Activated CD4-positive, alpha-beta memory T cell treated with anti-CD3 and anti-CD28 coated beads for 36 hours (primary cell): ENCODE results near the gene TCEA3. TPM values are rescaled to one million over a fixed set of nuclear protein-coding genes. Genes with fewer than 3 reads are reported as not detected.

ENCODE experiments used
- CTCF ChIA-PET: fragments of 350-600 bp; sonication (Branson Sonifier 250); formaldehyde crosslinking; loops from one replicate; lab custom pipeline; 2021; ENCODE audit warnings: antibody characterized with exemption, inconsistent platforms; lab: Charles Lee
- POLR2A ChIA-PET: fragments of 350-600 bp; sonication (Branson Sonifier 250); formaldehyde crosslinking; loops from one replicate; lab custom pipeline; 2021; ENCODE audit warnings: antibody characterized with exemption; lab: Charles Lee
- DNase-seq: peaks from one replicate; pipeline ENCODE4 v3.0.0-alpha.2; 2020
- H3K27ac Mint-ChIP-seq: one replicate; pipeline ENCODE4 v1.8.0; 2021; ENCODE audit warnings: mixed read lengths
- H3K27me3 Mint-ChIP-seq: one replicate; pipeline ENCODE4 v1.8.0; 2021; ENCODE audit warnings: mixed read lengths
- H3K36me3 Mint-ChIP-seq: one replicate; pipeline ENCODE4 v1.8.0; 2021; ENCODE audit warnings: mixed read lengths
- H3K4me1 Mint-ChIP-seq: one replicate; pipeline ENCODE4 v1.8.0; 2021; ENCODE audit warnings: low read depth, mixed read lengths
- H3K4me3 Mint-ChIP-seq: one replicate; pipeline ENCODE4 v1.8.0; 2021; ENCODE audit warnings: mild to moderate bottlenecking, mixed read lengths
- H3K9me3 Mint-ChIP-seq: one replicate; pipeline ENCODE4 v1.8.0; 2021; ENCODE audit warnings: mixed read lengths
- intact Hi-C: fragments of 100-400 bp; cut with micrococcal nuclease; formaldehyde crosslinking; loops from one replicate; pipeline ENCODE4 v1.15.1; 2023
- total RNA-seq, 2 experiments: library from RNA; stranded (reverse); gene quantifications; one replicate each; pipeline ENCODE4 v1.2.3, GENCODE V29; 2021

Gene TCEA3
- total RNA-seq, 2 experiments from 2014 or later: 4.4 to 4.5 TPM

- POLR2A ChIA-PET: no interaction called here
- Mint-ChIP-seq H3K36me3 (no peaks in the 10 kb centered on the region), H3K4me1 (peaks cover 5% of the 10 kb centered on the region), H3K27ac (no peak overlapping the region), H3K27me3 (peaks cover 4% of the 10 kb centered on the region), H3K9me3 (no peaks in the 10 kb centered on the region), H3K4me3 (no peak overlapping the region)
- intact Hi-C loops: no loop called here
- CTCF ChIA-PET: no interaction called here
- DNase-seq: no peak
These were observed 36.0 kb upstream of the TCEA3 start for GRCh38 chr1:23460519-23460918.

GRCh38 chr1:23459338-23459757 lies 34.8 kb upstream of the TCEA3 start:
- H3K36me3 Mint-ChIP-seq: no peaks in the 10 kb centered on the region
- ChIA-PET CTCF (no interaction called here), POLR2A (no interaction called here)
- H3K27ac Mint-ChIP-seq: no peak overlapping the region
- no peaks in the 10 kb centered on the region for H3K9me3 Mint-ChIP-seq
- H3K4me3 Mint-ChIP-seq: no peak overlapping the region
- peaks cover 5% of the 10 kb centered on the region for H3K4me1 Mint-ChIP-seq
- intact Hi-C loops: no loop called here
- DNase-seq: no peak
- H3K27me3 Mint-ChIP-seq: peaks cover 4% of the 10 kb centered on the region

- H3K4me1 Mint-ChIP-seq: peaks cover 19% of the 10 kb centered on the region
- ChIA-PET CTCF (no interaction called here), POLR2A (no interaction called here)
- intact Hi-C loops: no loop called here
- H3K27ac Mint-ChIP-seq: no peak overlapping the region
- H3K4me3 Mint-ChIP-seq: no peak overlapping the region
- no peaks in the 10 kb centered on the region for H3K9me3 Mint-ChIP-seq
- peak; percentile 11 for DNase-seq
- H3K27me3 Mint-ChIP-seq: peaks cover 4% of the 10 kb centered on the region
- H3K36me3 Mint-ChIP-seq: no peaks in the 10 kb centered on the region
These were observed 31.7 kb upstream of the TCEA3 start for GRCh38 chr1:23456226-23456625.

GRCh38 chr1:23453455-23454000 lies 29.0 kb upstream of the TCEA3 start:
- intact Hi-C loops: no loop called here
- Mint-ChIP-seq H3K27me3 (peaks cover 4% of the 10 kb centered on the region), H3K9me3 (no peaks in the 10 kb centered on the region), H3K4me1 (peaks cover 19% of the 10 kb centered on the region), H3K36me3 (no peaks in the 10 kb centered on the region), H3K27ac (no peak overlapping the region), H3K4me3 (no peak overlapping the region)
- ChIA-PET POLR2A (interaction anchor here (0.7 kb wide), 1 partner anchor 20 kb away, joined by 3 read pairs; no protein-coding TSS in a partner anchor), CTCF (no interaction called here)
- DNase-seq: no peak

GRCh38 chr1:23452011-23452411 lies 27.5 kb upstream of the TCEA3 start:
- POLR2A ChIA-PET: no interaction called here
- Mint-ChIP-seq H3K36me3 (no peaks in the 10 kb centered on the region), H3K27me3 (peaks cover 4% of the 10 kb centered on the region), H3K27ac (no peak overlapping the region), H3K4me3 (no peak overlapping the region), H3K9me3 (no peaks in the 10 kb centered on the region), H3K4me1 (peaks cover 19% of the 10 kb centered on the region)
- intact Hi-C loops: no loop called here
- CTCF ChIA-PET: interaction anchor here (0.8 to 1.7 kb wide), 3 partner anchors 45 to 103 kb away, joined by 3 to 5 read pairs (median 4); no protein-coding TSS in a partner anchor
- DNase-seq: peak; percentile 29

- Mint-ChIP-seq H3K27ac (no peak overlapping the region), H3K9me3 (no peaks in the 10 kb centered on the region), H3K4me3 (no peak overlapping the region), H3K27me3 (peaks cover 3% of the 10 kb centered on the region), H3K4me1 (peaks cover 18% of the 10 kb centered on the region), H3K36me3 (no peaks in the 10 kb centered on the region)
- CTCF ChIA-PET: interaction anchor here (1.7 kb wide), 2 partner anchors 46 to 49 kb away, joined by 3 to 5 read pairs; no protein-coding TSS in a partner anchor
- no peak for DNase-seq
- POLR2A ChIA-PET: no interaction called here
- intact Hi-C loops: no loop called here
These were observed 26.9 kb upstream of the TCEA3 start for GRCh38 chr1:23451441-23451840.

- no peaks in the 10 kb centered on the region for H3K27me3 Mint-ChIP-seq
- intact Hi-C loops: no loop called here
- H3K4me3 Mint-ChIP-seq: no peak overlapping the region
- ChIA-PET POLR2A (no interaction called here), CTCF (interaction anchor here (1.7 kb wide), 2 partner anchors 46 to 48 kb away, joined by 3 to 5 read pairs; no protein-coding TSS in a partner anchor)
- peaks cover 14% of the 10 kb centered on the region for H3K4me1 Mint-ChIP-seq
- no peaks in the 10 kb centered on the region for H3K9me3 Mint-ChIP-seq
- DNase-seq: no peak
- no peak overlapping the region for H3K27ac Mint-ChIP-seq
- H3K36me3 Mint-ChIP-seq: no peaks in the 10 kb centered on the region
These were observed 26.3 kb upstream of the TCEA3 start for GRCh38 chr1:23450894-23451293.

- no peak for DNase-seq
- no peak overlapping the region for H3K27ac Mint-ChIP-seq
- CTCF ChIA-PET: no interaction called here
- intact Hi-C loops: no loop called here
- no peak overlapping the region for H3K4me3 Mint-ChIP-seq
- no peaks in the 10 kb centered on the region for H3K36me3 Mint-ChIP-seq
- H3K9me3 Mint-ChIP-seq: no peaks in the 10 kb centered on the region
- peaks cover 14% of the 10 kb centered on the region for H3K4me1 Mint-ChIP-seq
- POLR2A ChIA-PET: no interaction called here
- no peaks in the 10 kb centered on the region for H3K27me3 Mint-ChIP-seq
These were observed 25.4 kb upstream of the TCEA3 start for GRCh38 chr1:23449958-23450357.

- intact Hi-C loops: no loop called here
- no peaks in the 10 kb centered on the region for H3K9me3 Mint-ChIP-seq
- no peaks in the 10 kb centered on the region for H3K36me3 Mint-ChIP-seq
- POLR2A ChIA-PET: no interaction called here
- CTCF ChIA-PET: interaction anchor here (1.4 kb wide), 1 partner anchor 186 kb away, joined by 3 read pairs; no protein-coding TSS in a partner anchor
- no peak overlapping the region for H3K4me3 Mint-ChIP-seq
- H3K27me3 Mint-ChIP-seq: no peaks in the 10 kb centered on the region
- DNase-seq: no peak
- peaks cover 14% of the 10 kb centered on the region for H3K4me1 Mint-ChIP-seq
- H3K27ac Mint-ChIP-seq: no peak overlapping the region
These were observed 24.8 kb upstream of the TCEA3 start for GRCh38 chr1:23449306-23449705.

- Mint-ChIP-seq H3K4me1 (peaks cover 14% of the 10 kb centered on the region), H3K4me3 (no peak overlapping the region), H3K27ac (no peak overlapping the region), H3K27me3 (no peaks in the 10 kb centered on the region), H3K36me3 (no peaks in the 10 kb centered on the region), H3K9me3 (no peaks in the 10 kb centered on the region)
- DNase-seq: no peak
- POLR2A ChIA-PET: no interaction called here
- CTCF ChIA-PET: interaction anchor here (0.8 to 1.4 kb wide), 2 partner anchors 47 to 186 kb away, joined by 3 read pairs; no protein-coding TSS in a partner anchor
- intact Hi-C loops: no loop called here
These were observed 24.3 kb upstream of the TCEA3 start for GRCh38 chr1:23448846-23449245.

GRCh38 chr1:23446661-23447310 lies 22.2 kb upstream of the TCEA3 start:
- Mint-ChIP-seq H3K9me3 (no peaks in the 10 kb centered on the region), H3K36me3 (no peaks in the 10 kb centered on the region), H3K4me1 (peaks cover 5% of the 10 kb centered on the region), H3K27me3 (no peaks in the 10 kb centered on the region), H3K4me3 (no peak overlapping the region), H3K27ac (no peak overlapping the region)
- intact Hi-C loops: no loop called here
- DNase-seq: no peak
- ChIA-PET CTCF (no interaction called here), POLR2A (no interaction called here)

GRCh38 chr1:23444596-23445390 lies 20.2 kb upstream of the TCEA3 start:
- Mint-ChIP-seq H3K4me1 (no peaks in the 10 kb centered on the region), H3K36me3 (no peaks in the 10 kb centered on the region), H3K9me3 (no peaks in the 10 kb centered on the region), H3K27ac (no peak overlapping the region), H3K27me3 (no peaks in the 10 kb centered on the region), H3K4me3 (no peak overlapping the region)
- POLR2A ChIA-PET: no interaction called here
- no peak for DNase-seq
- intact Hi-C loops: no loop called here
- CTCF ChIA-PET: no interaction called here
